A549 (cell line): Measurements from ENCODE around the gene IL17RC. TPM values are rescaled to one million over a fixed set of nuclear protein-coding genes. Genes with fewer than 3 reads are reported as not detected.

Experiments
- ATAC-seq, 2 experiments: fragments of 200-7000 bp in 1 of 2; fragments of >200 bp in 1 of 2; cut with Nextera tagmentation in 1 of 2; cut with Tn5 transposase in 1 of 2; 3 replicates each; pipeline versions ENCODE4 v1.8.0 to v1.9.1; 2018 to 2020; ENCODE audit warnings: mild to moderate bottlenecking in 1 of 2, moderate library complexity in 1 of 2
- CTCF ChIA-PET: fragments of 300-600 bp; sonication (Branson Sonifier 250); formaldehyde crosslinking; extraction: SDS; loops from one replicate; lab custom pipeline; 2021; ENCODE audit warnings: antibody characterized with exemption, inconsistent platforms; lab: Yijun Ruan, JAX
- POLR2A ChIA-PET: fragments of 350-600 bp; formaldehyde crosslinking; extraction: SDS; loops from one replicate; lab custom pipeline; 2021; ENCODE audit warnings: antibody characterized with exemption, inconsistent platforms; lab: Yijun Ruan, JAX
- DNase-seq, 2 experiments: peaks; one replicate each; pipeline versions ENCODE4 v3.0.0 to v3.0.0-alpha.2; 2011 to 2016; ENCODE audit warnings: low read depth in 1 of 2, low spot score in 1 of 2
- FAIRE-seq: peaks from 2 replicates; lab custom pipeline; 2011; peaks lifted over from hg19 to GRCh38; lab: Jason Lieb, UNC
- H3K27ac ChIP-seq, 2 experiments: fragments of >200 bp; sonication (Bioruptor Twin); formaldehyde crosslinking; 3 replicates each; pipeline ENCODE4 v1.5.1; 2016 to 2017
- H3K4me1 ChIP-seq: fragments of >200 bp; sonication (Bioruptor Twin); formaldehyde crosslinking; 3 replicates; pipeline ENCODE4 v1.6.1; 2016
- H3K4me2 ChIP-seq: fragments of >200 bp; sonication (Bioruptor Twin); formaldehyde crosslinking; 3 replicates; pipeline ENCODE4 v1.6.1; 2016
- H3K4me3 ChIP-seq: fragments of >200 bp; sonication (Bioruptor Twin); formaldehyde crosslinking; 3 replicates; pipeline ENCODE4 v1.5.1; 2016
- H3K9me3 ChIP-seq: fragments of >200 bp; sonication (Bioruptor Twin); formaldehyde crosslinking; 3 replicates; pipeline ENCODE4 v1.6.1; 2016
- BCL3 ChIP-seq: fragments of >200 bp; sonication (Bioruptor Twin); formaldehyde crosslinking; IDR thresholded peaks from 3 replicates; pipeline ENCODE4 v1.6.1; 2016
- CHD2 ChIP-seq: fragments of 150-350 bp; IDR thresholded peaks from 2 replicates; pipeline ENCODE4 v1.6.1; 2014; ENCODE audit warnings: low read length; ENCODE audit not compliant: partially characterized antibody
- CHD4 ChIP-seq: fragments of 200-600 bp; sonication (generic); IDR thresholded peaks from 2 replicates; pipeline ENCODE4 v1.6.1; 2016; ENCODE audit warnings: antibody characterized with exemption, mild to moderate bottlenecking, borderline replicate concordance
- EHF ChIP-seq: fragments of 250-450 bp; sonication (Bioruptor Pico); IDR thresholded peaks from 2 replicates; pipeline ENCODE4 v1.5.0; 2020; ENCODE audit warnings: mild to moderate bottlenecking
- ELK1 ChIP-seq: fragments of 150-350 bp; IDR thresholded peaks from 2 replicates; pipeline ENCODE4 v1.6.1; 2014; ENCODE audit warnings: low read depth, mild to moderate bottlenecking, low read length
- EP300 ChIP-seq, 2 experiments: fragments of >200 bp; sonication (Bioruptor Twin); formaldehyde crosslinking; IDR thresholded peaks; 2 replicates in 1 of 2; 3 replicates in 1 of 2; pipeline ENCODE4 v1.6.1; 2016 to 2017
- ESRRA ChIP-seq: fragments of 150-350 bp; IDR thresholded peaks from 2 replicates; pipeline ENCODE4 v1.6.1; 2014; ENCODE audit warnings: mild to moderate bottlenecking, low read length, borderline replicate concordance
- FOSL2 ChIP-seq, 2 experiments: fragments of 450-650 bp in 1 of 2; fragments of >200 bp in 1 of 2; sonication (Bioruptor Twin) in 1 of 2; formaldehyde crosslinking; IDR thresholded peaks; 2 replicates each; pipeline versions ENCODE4 v1.5.0 to v1.6.1; 2016 to 2020; ENCODE audit warnings: mild to moderate bottlenecking in 1 of 2, moderate library complexity in 1 of 2
- FOXS1 ChIP-seq: fragments of 250-450 bp; sonication (Bioruptor Pico); IDR thresholded peaks from 2 replicates; pipeline ENCODE4 v1.5.0; 2020; ENCODE audit warnings: mild to moderate bottlenecking, moderate library complexity
- GATA3 ChIP-seq: IDR thresholded peaks from 2 replicates; pipeline ENCODE4 v1.6.1; 2012; ENCODE audit warnings: borderline replicate concordance
- HDAC2 ChIP-seq: fragments of 200-600 bp; sonication (generic); IDR thresholded peaks from 2 replicates; pipeline ENCODE4 v1.6.1; 2016
- HES2 ChIP-seq: fragments of >200 bp; sonication (Bioruptor Twin); formaldehyde crosslinking; IDR thresholded peaks from 2 replicates; pipeline ENCODE4 v1.6.1; 2016
- HEYL ChIP-seq: fragments of 250-450 bp; sonication (Bioruptor Pico); IDR thresholded peaks from 2 replicates; pipeline ENCODE4 v1.8.0; 2021; ENCODE audit warnings: mild to moderate bottlenecking, moderate library complexity
- HOXB13 ChIP-seq: fragments of 250-450 bp; sonication (Bioruptor Pico); IDR thresholded peaks from 2 replicates; pipeline ENCODE4 v1.5.0; 2020; ENCODE audit warnings: low read depth, mild to moderate bottlenecking, moderate library complexity
- KDM1A ChIP-seq: fragments of 200-600 bp; sonication (generic); IDR thresholded peaks from 2 replicates; pipeline ENCODE4 v1.6.1; 2016; ENCODE audit warnings: low read depth, mild to moderate bottlenecking
- KDM5A ChIP-seq: fragments of 200-600 bp; sonication (generic); IDR thresholded peaks from 2 replicates; pipeline ENCODE4 v1.6.1; 2016; ENCODE audit warnings: antibody characterized with exemption, mild to moderate bottlenecking
- MAX ChIP-seq: IDR thresholded peaks from 2 replicates; pipeline ENCODE4 v1.6.1; 2012
- MYC ChIP-seq: IDR thresholded peaks from 2 replicates; pipeline ENCODE4 v1.6.1; 2012; ENCODE audit warnings: mild to moderate bottlenecking, inconsistent platforms, low read length, improper control_type of control experiment, borderline replicate concordance
- NPAS2 ChIP-seq: fragments of 250-450 bp; sonication (Bioruptor Pico); IDR thresholded peaks from 2 replicates; pipeline ENCODE4 v1.8.0; 2022; ENCODE audit warnings: mild to moderate bottlenecking, moderate library complexity, borderline replicate concordance
- POLR2A ChIP-seq: IDR thresholded peaks from 2 replicates; pipeline ENCODE4 v1.6.1; 2012; ENCODE audit warnings: mild to moderate bottlenecking, low read length
- RCOR1 ChIP-seq: fragments of 150-350 bp; IDR thresholded peaks from 2 replicates; pipeline ENCODE4 v1.6.1; 2014; ENCODE audit warnings: antibody characterized with exemption, low read length, low read depth
- REST ChIP-seq: fragments of 200-600 bp; sonication (generic); IDR thresholded peaks from 2 replicates; pipeline ENCODE4 v1.6.1; 2016; ENCODE audit warnings: antibody characterized with exemption, mild to moderate bottlenecking, moderate library complexity
- RNF2 ChIP-seq: fragments of 200-600 bp; sonication (generic); IDR thresholded peaks from 2 replicates; pipeline ENCODE4 v1.6.1; 2016; ENCODE audit warnings: low read depth, mild to moderate bottlenecking, antibody characterized with exemption, moderate library complexity, borderline replicate concordance
- SMC3 ChIP-seq: fragments of >200 bp; sonication (Bioruptor Twin); formaldehyde crosslinking; IDR thresholded peaks from 3 replicates; pipeline ENCODE4 v1.6.1; 2018; ENCODE audit warnings: inconsistent platforms
- TP53 ChIP-seq: fragments of 250-450 bp; sonication (Bioruptor Pico); IDR thresholded peaks from 2 replicates; pipeline ENCODE4 v1.5.0; 2021; ENCODE audit warnings: mild to moderate bottlenecking, moderate library complexity
- WGBS: methylation state at CpG from one replicate; pipeline ENCODE4 v1.1.6; 2017; ENCODE audit errors: missing lambda C conversion rate; 5-methylcytosine and 5-hydroxymethylcytosine counted together
- polyA plus RNA-seq, 4 experiments: library from polyadenylated mRNA; depleted of rRNA in 3 of 4; stranded (reverse); fragments of >200 nt; fragmentation: RNase III in 1 of 4; extraction: RNeasy Plus Mini Kit Qiagen cat#74134 plus additional on column Dnase treatment in 1 of 4; gene quantifications; 2 replicates in 3 of 4; 3 replicates in 1 of 4; pipeline ENCODE4 v1.2.3, GENCODE V29; 2011 to 2017

Gene IL17RC
- polyA plus RNA-seq, 2 of the 4 experiments (the other 2 are of a cell fraction), result 7.7 to 9.4 TPM

GRCh38 chr3:9891072-9891622 is 25.8 kb upstream of the IL17RC start:
- FAIRE-seq (no peak), ATAC-seq (no peak), DNase-seq (no peak)
- Histone ChIP-seq H3K27ac (peak overlapping the region; percentile 94 to 98), H3K9me3 (no peaks in the 10 kb centered on the region), H3K4me2 (peak overlapping the region; percentile 79), H3K4me3 (peak overlapping the region; percentile 81), H3K4me1 (peaks cover 49% of the 10 kb centered on the region)
- POLR2A ChIA-PET, result interaction anchor here (0.7 to 2.3 kb wide), 4 partner anchors 12 to 55 kb away, joined by 3 to 8 read pairs (median 6); partner anchors contain the start of genes CRELD1 and RPUSD3
- 9% methylated on average over 12 of the region's 12 CpGs for WGBS
- CTCF ChIA-PET, result interaction anchor here (1.2 to 3.6 kb wide), 10 partner anchors 10 to 63 kb away, joined by 3 to 20 read pairs (median 5); partner anchors contain the start of genes IL17RC and IL17RE
- TF ChIP-seq CHD2 (no peak), MAX (no peak), SMC3 (no peak), NPAS2 (CRISPR knock-in tag) (no peak), RNF2 (no peak), FOXS1 (CRISPR knock-in tag) (no peak), KDM1A (no peak; the same call in 1 of the 2 replicates), REST (no peak), POLR2A (no peak), GATA3 (no peak)

- TF ChIP-seq FOSL2 (IDR thresholded peaks at IDR 0.05), result no peak
- no peak for TF ChIP-seq FOSL2 (CRISPR knock-in tag; IDR thresholded peaks at IDR 0.05)
- TF ChIP-seq CHD4, result no peak
- no peak for TF ChIP-seq HDAC2
- no peak for TF ChIP-seq EP300 (IDR thresholded peaks at IDR 0.05)
- TF ChIP-seq RCOR1, result no peak
- TF ChIP-seq BCL3, result no peak
- TF ChIP-seq EHF (CRISPR knock-in tag), result no peak
- no peak for TF ChIP-seq ESRRA
- TF ChIP-seq FOXS1 (CRISPR knock-in tag), result no peak
- TF ChIP-seq TP53 (CRISPR knock-in tag), result no peak
- TF ChIP-seq HEYL (CRISPR knock-in tag), result no peak
- no peak for TF ChIP-seq KDM1A
- no peak for TF ChIP-seq HOXB13 (CRISPR knock-in tag)
- no peak for TF ChIP-seq ELK1
- no peak for TF ChIP-seq MYC
- TF ChIP-seq HES2, result no peak
- no peak for TF ChIP-seq REST
- no peak for TF ChIP-seq KDM5A
- Histone ChIP-seq H3K4me3 (no peak overlapping the region), H3K4me1 (peaks cover 75% of the 10 kb centered on the region), H3K27ac (peak overlapping the region; percentile 32 to 47; a peak in 2 of 6 replicates), H3K9me3 (no peaks in the 10 kb centered on the region), H3K4me2 (peak overlapping the region; percentile 47; the same call in 2 of the 3 replicates)
- 93% methylated on average over 1 of the region's 1 CpG for WGBS
- DNase-seq (no peak), FAIRE-seq (no peak), ATAC-seq (no peak)
- POLR2A ChIA-PET, result interaction anchor here (0.6 to 3.0 kb wide), 4 partner anchors 9 to 425 kb away, joined by 3 to 12 read pairs (median 4); no protein-coding TSS in a partner anchor
- CTCF ChIA-PET, result interaction anchor here (0.7 to 2.7 kb wide), 8 partner anchors 9 to 112 kb away, joined by 3 to 15 read pairs (median 5); partner anchors contain the start of genes CRELD1 and IL17RE
Observed at GRCh38 chr3:9893739-9894138, 23.2 kb upstream of the IL17RC start.
